Caco-2 (cell line): ENCODE data around the gene KIT. TPM values are rescaled to one million over a fixed set of nuclear protein-coding genes. Genes with fewer than 3 reads are reported as not detected.

Experiments
- Bru-seq: library from RNA; stranded (reverse); fragments of 400-500 nt; gene quantifications from one replicate; lab custom pipeline; 2021; lab: Mats Ljungman, UMichigan
- BruChase-seq, 2 experiments: library from RNA; stranded (reverse); fragments of 400-500 nt; gene quantifications; one replicate each; lab custom pipeline; 2021; lab: Mats Ljungman, UMichigan
- BruUV-seq: library from RNA; stranded (reverse); fragments of 400-500 nt; replicated peaks from 2 replicates; lab custom pipeline; 2021; lab: Mats Ljungman, UMichigan
- CTCF ChIA-PET: fragments of 300-600 bp; sonication (Branson Sonifier 250); formaldehyde crosslinking; loops from one replicate; lab custom pipeline; 2022; ENCODE audit warnings: antibody characterized with exemption; lab: Charles Lee
- POLR2A ChIA-PET: fragments of 300-600 bp; sonication (Branson Sonifier 250); formaldehyde crosslinking; loops from one replicate; lab custom pipeline; 2022; ENCODE audit warnings: antibody characterized with exemption; lab: Charles Lee
- DNase-seq, 2 experiments: peaks; one replicate each; pipeline versions ENCODE4 v3.0.0 to v3.0.0-alpha.2; 2020 to 2022
- H3K27me3 ChIP-seq: replicated peaks from 2 replicates; pipeline ENCODE4 v1.6.0; 2011; ENCODE audit warnings: low read length; ENCODE audit not compliant: control insufficient read depth, insufficient read depth
- H3K36me3 ChIP-seq: 2 replicates; pipeline ENCODE4 v1.5.1; 2011; ENCODE audit warnings: low read length; ENCODE audit not compliant: control insufficient read depth, insufficient read depth
- H3K4me1 ChIP-seq: fragments of 250-450 bp; sonication (Bioruptor Pico); 2 replicates; pipeline ENCODE4 v1.5.1; 2020; ENCODE audit warnings: mild to moderate bottlenecking
- H3K4me3 ChIP-seq: 2 replicates; pipeline ENCODE4 v1.5.1; 2011; ENCODE audit warnings: low read depth, mild to moderate bottlenecking, control low read depth, low read length
- H3K9me3 ChIP-seq: fragments of 250-450 bp; sonication (Bioruptor Pico); 2 replicates; pipeline ENCODE4 v1.5.1; 2020; ENCODE audit warnings: mild to moderate bottlenecking, moderate library complexity
- H3K27ac Mint-ChIP-seq: one replicate; pipeline ENCODE4 v1.8.0; 2022; ENCODE audit warnings: mixed read lengths; ENCODE audit not compliant: unreplicated experiment
- H3K27me3 Mint-ChIP-seq: one replicate; pipeline ENCODE4 v1.8.0; 2022; ENCODE audit warnings: mixed read lengths; ENCODE audit not compliant: insufficient read depth, unreplicated experiment
- H3K36me3 Mint-ChIP-seq: one replicate; pipeline ENCODE4 v1.8.0; 2022; ENCODE audit warnings: mild to moderate bottlenecking, mixed read lengths; ENCODE audit not compliant: insufficient read depth, unreplicated experiment
- H3K4me1 Mint-ChIP-seq: one replicate; pipeline ENCODE4 v1.8.0; 2022; ENCODE audit warnings: low read depth, mixed read lengths; ENCODE audit not compliant: unreplicated experiment
- H3K4me3 Mint-ChIP-seq: one replicate; pipeline ENCODE4 v1.8.0; 2022; ENCODE audit warnings: mild to moderate bottlenecking, moderate library complexity, mixed read lengths; ENCODE audit not compliant: unreplicated experiment
- H3K9me3 Mint-ChIP-seq: one replicate; pipeline ENCODE4 v1.8.0; 2022; ENCODE audit warnings: mixed read lengths; ENCODE audit not compliant: unreplicated experiment
- intact Hi-C: fragments of 100-400 bp; cut with micrococcal nuclease; formaldehyde crosslinking; loops from one replicate; pipeline ENCODE4 v1.10.0; 2022; ENCODE audit not compliant: unreplicated experiment
- long read RNA-seq: library from polyadenylated mRNA; stranded (forward); transcript quantifications from one replicate; pipeline ENCODE4 v2.0.0, GENCODE V29; 2022
- total RNA-seq: library from RNA; stranded (reverse); gene quantifications from 2 replicates; pipeline ENCODE4 v1.2.3, GENCODE V29; 2022
- TF ChIP-seq, protein P1 (sequence below), 2 experiments: fragments of 200-600 bp in 1 of 2; IDR thresholded peaks; 1 replicate in 1 of 2; 2 replicates in 1 of 2; pipeline versions ENCODE4 v1.5.1 to v1.8.0; 2011 to 2022; ENCODE audit warnings: antibody characterized with exemption in 1 of 2, control low read depth in 1 of 2, inconsistent platforms in 1 of 2, low read depth in 1 of 2, low read length in 1 of 2, mild to moderate bottlenecking in 1 of 2, moderate library complexity in 1 of 2; ENCODE audit not compliant: insufficient read depth in 1 of 2, severe bottlenecking in 1 of 2, unreplicated experiment in 1 of 2

Gene KIT
- total RNA-seq (1.7 and 2.0 TPM in 2 replicates), Bru-seq, nascent RNA (percentile 36 among the genes with signal in this experiment), BruChase-seq, experiment 1, labeled RNA remaining after a 2-hour chase (percentile 37 among the genes with signal in this experiment), BruChase-seq, experiment 2, labeled RNA remaining after a 6-hour chase (percentile 36 among the genes with signal in this experiment)
- long read RNA-seq, result 0 reads

DNA sequence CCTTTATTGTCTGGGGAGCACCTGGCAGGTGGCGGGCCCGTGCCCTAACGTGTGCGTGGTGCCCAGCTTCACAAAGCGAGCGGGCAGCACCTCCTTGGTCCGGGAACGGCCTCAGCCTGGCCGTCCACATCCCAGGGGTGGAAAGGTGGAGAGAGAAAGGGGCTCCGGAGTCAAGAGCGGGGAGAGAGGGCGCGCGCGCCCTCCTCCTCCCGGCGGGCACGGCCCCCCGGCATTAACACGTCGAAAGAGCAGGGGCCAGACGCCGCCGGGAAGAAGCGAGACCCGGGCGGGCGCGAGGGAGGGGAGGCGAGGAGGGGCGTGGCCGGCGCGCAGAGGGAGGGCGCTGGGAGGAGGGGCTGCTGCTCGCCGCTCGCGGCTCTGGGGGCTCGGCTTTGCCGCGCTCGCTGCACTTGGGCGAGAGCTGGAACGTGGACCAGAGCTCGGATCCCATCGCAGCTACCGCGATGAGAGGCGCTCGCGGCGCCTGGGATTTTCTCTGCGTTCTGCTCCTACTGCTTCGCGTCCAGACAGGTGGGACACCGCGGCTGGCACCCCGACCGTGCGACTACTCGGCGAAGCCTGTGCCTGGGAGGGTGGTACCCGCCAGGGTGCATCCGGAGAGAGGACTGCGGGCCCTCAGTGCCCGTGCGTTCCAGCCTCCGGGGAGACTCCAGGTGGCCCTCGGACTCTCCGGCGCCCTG, at the start of gene KIT:
TSS of gene KIT (plus strand) at position 407 of the 701 bp plus-strand sequence. CDS start at position 465, 58 bp downstream.
- Mint-ChIP-seq H3K36me3 (no peaks in the 10 kb centered on the region), H3K4me3 (peak within 1 kb of the TSS; percentile 76), H3K4me1 (no peaks in the 10 kb centered on the region), H3K27ac (no peak within 1 kb of the TSS), H3K9me3 (no peaks in the 10 kb centered on the region), H3K27me3 (peaks cover 4% of the 10 kb centered on the region)
- TF ChIP-seq, protein P1, sequence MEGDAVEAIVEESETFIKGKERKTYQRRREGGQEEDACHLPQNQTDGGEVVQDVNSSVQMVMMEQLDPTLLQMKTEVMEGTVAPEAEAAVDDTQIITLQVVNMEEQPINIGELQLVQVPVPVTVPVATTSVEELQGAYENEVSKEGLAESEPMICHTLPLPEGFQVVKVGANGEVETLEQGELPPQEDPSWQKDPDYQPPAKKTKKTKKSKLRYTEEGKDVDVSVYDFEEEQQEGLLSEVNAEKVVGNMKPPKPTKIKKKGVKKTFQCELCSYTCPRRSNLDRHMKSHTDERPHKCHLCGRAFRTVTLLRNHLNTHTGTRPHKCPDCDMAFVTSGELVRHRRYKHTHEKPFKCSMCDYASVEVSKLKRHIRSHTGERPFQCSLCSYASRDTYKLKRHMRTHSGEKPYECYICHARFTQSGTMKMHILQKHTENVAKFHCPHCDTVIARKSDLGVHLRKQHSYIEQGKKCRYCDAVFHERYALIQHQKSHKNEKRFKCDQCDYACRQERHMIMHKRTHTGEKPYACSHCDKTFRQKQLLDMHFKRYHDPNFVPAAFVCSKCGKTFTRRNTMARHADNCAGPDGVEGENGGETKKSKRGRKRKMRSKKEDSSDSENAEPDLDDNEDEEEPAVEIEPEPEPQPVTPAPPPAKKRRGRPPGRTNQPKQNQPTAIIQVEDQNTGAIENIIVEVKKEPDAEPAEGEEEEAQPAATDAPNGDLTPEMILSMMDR (IDR thresholded peaks at IDR 0.05; ENCODE audit: insufficient read depth in 1 of 2, low read depth in 1 of 2, low read length in 1 of 2, severe bottlenecking in 1 of 2, unreplicated experiment in 1 of 2), result no peak
- BruUV-seq, result no TSS peak
- CTCF ChIA-PET, result interaction anchor here (0.8 kb wide), 1 partner anchor 118 kb away, joined by 3 read pairs; no protein-coding TSS in a partner anchor
- intact Hi-C loops, result loop anchor here (5.0 kb wide), 1 partner anchor 335 kb away; no protein-coding TSS in a partner anchor
- no peaks in the 10 kb centered on the region for H3K4me1 ChIP-seq
- POLR2A ChIA-PET, result no interaction called here
- DNase-seq, result peak; percentile 43 to 50
- H3K9me3 ChIP-seq, result no peaks in the 10 kb centered on the region
- no peaks in the 10 kb centered on the region for H3K36me3 ChIP-seq
- H3K4me3 ChIP-seq, result peak within 1 kb of the TSS; percentile 42
- peaks cover 1% of the 10 kb centered on the region; the same call in 1 of the 2 replicates for H3K27me3 ChIP-seq

DNA sequence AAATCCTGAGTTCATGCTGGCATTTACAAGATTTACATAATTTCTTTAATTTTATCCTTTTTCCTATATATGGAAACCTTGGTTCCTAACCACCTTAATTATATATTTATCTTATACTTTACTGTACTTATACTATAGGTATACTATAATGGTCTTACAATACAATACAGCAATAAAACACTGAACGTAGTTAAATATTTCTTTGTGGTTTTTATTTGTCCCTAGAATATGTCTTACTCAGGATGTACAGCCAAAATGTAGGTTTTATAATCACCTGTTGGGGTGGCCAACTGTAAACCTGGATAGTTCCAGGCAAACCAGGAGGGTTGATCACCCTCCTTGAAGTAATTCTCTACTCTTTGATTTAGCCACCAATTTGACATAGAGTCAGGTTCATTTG, 48.4 kb upstream of the KIT start:
- ChIA-PET CTCF (no interaction called here), POLR2A (no interaction called here)
- peaks cover 7% of the 10 kb centered on the region for H3K36me3 Mint-ChIP-seq
- intact Hi-C loops, result no loop called here
- DNase-seq, result no peak
- peaks cover 20% of the 10 kb centered on the region for H3K4me1 Mint-ChIP-seq
- Histone ChIP-seq H3K36me3 (no peaks in the 10 kb centered on the region), H3K4me3 (no peak overlapping the region), H3K9me3 (no peaks in the 10 kb centered on the region), H3K4me1 (peaks cover 23% of the 10 kb centered on the region), H3K27me3 (no peaks in the 10 kb centered on the region)
- H3K27me3 Mint-ChIP-seq, result no peaks in the 10 kb centered on the region
- H3K9me3 Mint-ChIP-seq, result peaks cover 9% of the 10 kb centered on the region
- no peak overlapping the region for H3K27ac Mint-ChIP-seq
- no peak overlapping the region for H3K4me3 Mint-ChIP-seq
- TF ChIP-seq, protein P1 (IDR thresholded peaks at IDR 0.05; ENCODE audit: insufficient read depth in 1 of 2, low read depth in 1 of 2, low read length in 1 of 2, severe bottlenecking in 1 of 2, unreplicated experiment in 1 of 2), result no peak
- no TSS peak for BruUV-seq

DNA sequence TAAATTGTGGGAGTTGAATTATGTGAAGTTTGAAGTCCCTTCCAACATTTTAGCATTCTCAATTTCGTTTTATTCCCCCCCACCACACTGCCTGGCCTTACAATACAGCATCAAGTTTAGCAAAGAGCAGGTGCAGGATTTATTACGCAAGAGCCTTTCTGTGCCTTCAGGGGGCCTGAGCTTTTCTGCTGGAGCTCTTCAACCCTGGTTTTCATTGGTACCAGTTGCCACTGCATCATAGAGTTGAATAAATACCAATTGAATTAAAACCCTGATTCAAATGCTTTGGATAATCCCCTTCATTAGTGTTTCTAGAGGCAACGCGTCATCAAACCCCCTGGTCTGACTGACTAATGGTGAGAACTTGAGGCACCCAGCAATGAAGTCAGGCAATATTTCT, 43.6 kb upstream of the KIT start:
- Histone ChIP-seq H3K4me3 (no peak overlapping the region), H3K27me3 (no peaks in the 10 kb centered on the region), H3K36me3 (no peaks in the 10 kb centered on the region), H3K9me3 (no peaks in the 10 kb centered on the region), H3K4me1 (no peaks in the 10 kb centered on the region; the same call in 1 of the 2 replicates)
- no peak for DNase-seq
- no TSS peak for BruUV-seq
- no peaks in the 10 kb centered on the region for H3K9me3 Mint-ChIP-seq
- no peaks in the 10 kb centered on the region for H3K27me3 Mint-ChIP-seq
- POLR2A ChIA-PET, result interaction anchor here (0.6 kb wide), 1 partner anchor 750 kb away, joined by 3 read pairs; no protein-coding TSS in a partner anchor
- H3K4me3 Mint-ChIP-seq, result no peak overlapping the region
- CTCF ChIA-PET, result no interaction called here
- no peaks in the 10 kb centered on the region for H3K36me3 Mint-ChIP-seq
- intact Hi-C loops, result no loop called here
- peaks cover 12% of the 10 kb centered on the region for H3K4me1 Mint-ChIP-seq
- TF ChIP-seq, protein P1 (IDR thresholded peaks at IDR 0.05; ENCODE audit: insufficient read depth in 1 of 2, low read depth in 1 of 2, low read length in 1 of 2, severe bottlenecking in 1 of 2, unreplicated experiment in 1 of 2), result no peak
- no peak overlapping the region for H3K27ac Mint-ChIP-seq
